Neural progenitor cell (in vitro differentiated cells): Measurements from ENCODE around the gene TLE1. TPM values are rescaled to one million over a fixed set of nuclear protein-coding genes. Genes with fewer than 3 reads are reported as not detected.

Experiments used
- DNase-seq: peaks from one replicate; pipeline ENCODE4 v3.0.0-alpha.2; 2016; ENCODE audit warnings: low spot score
- H2AFZ ChIP-seq: fragments of 200-600 bp; sonication (generic); replicated peaks from 2 replicates; pipeline ENCODE4 v1.6.1; 2016; ENCODE audit warnings: antibody characterized with exemption
- H3F3A ChIP-seq: fragments of 200-600 bp; sonication (generic); 2 replicates; pipeline ENCODE4 v1.6.1; 2016; ENCODE audit warnings: antibody characterized with exemption, low read depth
- H3K27ac ChIP-seq: fragments of 200-600 bp; sonication (generic); 2 replicates; pipeline ENCODE4 v1.5.1; 2016; ENCODE audit warnings: mild to moderate bottlenecking
- H3K27me3 ChIP-seq: fragments of 200-600 bp; sonication (generic); 2 replicates; pipeline ENCODE4 v1.6.1; 2016; ENCODE audit warnings: mild to moderate bottlenecking, moderate library complexity
- H3K36me3 ChIP-seq: fragments of 200-600 bp; sonication (generic); 2 replicates; pipeline ENCODE4 v1.5.1; 2016
- H3K4me1 ChIP-seq: fragments of 200-600 bp; sonication (generic); 2 replicates; pipeline ENCODE4 v1.6.1; 2016; ENCODE audit warnings: mixed run types
- H3K4me2 ChIP-seq: fragments of 200-600 bp; sonication (generic); 2 replicates; pipeline ENCODE4 v1.6.1; 2016
- H3K4me3 ChIP-seq: fragments of 200-600 bp; sonication (generic); 2 replicates; pipeline ENCODE4 v1.5.1; 2016
- H3K79me2 ChIP-seq: fragments of 200-600 bp; sonication (generic); 2 replicates; pipeline ENCODE4 v1.6.1; 2016; ENCODE audit warnings: low read depth
- H3K9ac ChIP-seq: fragments of 200-600 bp; sonication (generic); 2 replicates; pipeline ENCODE4 v1.6.1; 2016
- H3K9me3 ChIP-seq: fragments of 200-600 bp; sonication (generic); 2 replicates; pipeline ENCODE4 v1.5.1; 2016; ENCODE audit warnings: low read depth
- H4K20me1 ChIP-seq: fragments of 200-600 bp; sonication (generic); 2 replicates; pipeline ENCODE4 v1.6.1; 2016; ENCODE audit warnings: low read depth
- H3K27ac Mint-ChIP-seq: 3 replicates; pipeline ENCODE4 v1.8.0; 2021; ENCODE audit warnings: mixed read lengths
- H3K27me3 Mint-ChIP-seq: 2 replicates; pipeline ENCODE4 v1.8.0; 2022; ENCODE audit warnings: low read depth, mild to moderate bottlenecking, inconsistent platforms, moderate library complexity, mixed read lengths; ENCODE audit not compliant: insufficient read depth
- H3K36me3 Mint-ChIP-seq: 3 replicates; pipeline ENCODE4 v1.8.0; 2021; ENCODE audit warnings: mixed read lengths
- H3K4me1 Mint-ChIP-seq: 3 replicates; pipeline ENCODE4 v1.8.0; 2021; ENCODE audit warnings: mixed read lengths
- H3K4me3 Mint-ChIP-seq: 3 replicates; pipeline ENCODE4 v1.8.0; 2021; ENCODE audit warnings: mild to moderate bottlenecking, moderate library complexity, mixed read lengths
- H3K9me3 Mint-ChIP-seq: 3 replicates; pipeline ENCODE4 v1.8.0; 2020; ENCODE audit warnings: mixed read lengths
- CTCF ChIP-seq: fragments of 200-600 bp; sonication (generic); IDR thresholded peaks from 2 replicates; pipeline ENCODE4 v1.5.1; 2017; ENCODE audit warnings: antibody characterized with exemption, mild to moderate bottlenecking
- EZH2 ChIP-seq: fragments of 200-600 bp; sonication (generic); IDR thresholded peaks from 2 replicates; pipeline ENCODE4 v1.6.1; 2017; ENCODE audit warnings: antibody characterized with exemption, mild to moderate bottlenecking, moderate library complexity
- EZH2phosphoT487 ChIP-seq: fragments of 200-600 bp; sonication (generic); IDR thresholded peaks from 2 replicates; pipeline ENCODE4 v1.6.1; 2017; ENCODE audit warnings: antibody characterized with exemption
- total RNA-seq: library from RNA; depleted of rRNA; stranded (reverse); fragments of >200 nt; gene quantifications from 2 replicates; pipeline ENCODE4 v1.2.3, GENCODE V29; 2015; ENCODE audit warnings: low replicate concordance

TLE1 gene
- total RNA-seq, 1 donor from 2014 or later: 54.7 TPM

- Mint-ChIP-seq H3K36me3 (peaks cover 26% of the 10 kb centered on the region), H3K4me1 (peaks cover 68% of the 10 kb centered on the region), H3K4me3 (peak overlapping the region; percentile 0), H3K9me3 (no peaks in the 10 kb centered on the region), H3K27me3 (peaks cover 10% of the 10 kb centered on the region), H3K27ac (peak overlapping the region; percentile 0)
- peaks cover 60% of the 10 kb centered on the region for H3K4me1 ChIP-seq
- no peak overlapping the region for H2AFZ ChIP-seq
- no peak for TF ChIP-seq CTCF
- TF ChIP-seq EZH2: no peak
- TF ChIP-seq EZH2phosphoT487: no peak
- H3K4me2 ChIP-seq: peak overlapping the region; percentile 55
- H3K9me3 ChIP-seq: no peaks in the 10 kb centered on the region
- H3K4me3 ChIP-seq: peak overlapping the region; percentile 20
- H3K36me3 ChIP-seq: no peaks in the 10 kb centered on the region
- peaks cover 45% of the 10 kb centered on the region for H3F3A ChIP-seq
- peak; percentile 61 for DNase-seq
- peaks cover 39% of the 10 kb centered on the region for H3K79me2 ChIP-seq
- H3K9ac ChIP-seq: no peak overlapping the region
- no peaks in the 10 kb centered on the region for H3K27me3 ChIP-seq
- H3K27ac ChIP-seq: peak overlapping the region; percentile 90
- H4K20me1 ChIP-seq: peaks cover 10% of the 10 kb centered on the region
Measured at GRCh38 chr9:81621118-81621517, 68.2 kb downstream of the TLE1 start.

GRCh38 chr9:81620002-81620390 is 69.4 kb downstream of the TLE1 start:
- Mint-ChIP-seq H3K36me3 (peaks cover 31% of the 10 kb centered on the region), H3K27ac (peak overlapping the region; percentile 19), H3K4me3 (no peak overlapping the region), H3K9me3 (no peaks in the 10 kb centered on the region), H3K4me1 (peaks cover 56% of the 10 kb centered on the region), H3K27me3 (peaks cover 9% of the 10 kb centered on the region)
- H3K27ac ChIP-seq: no peak overlapping the region
- DNase-seq: no peak
- H2AFZ ChIP-seq: no peak overlapping the region
- H3K9me3 ChIP-seq: no peaks in the 10 kb centered on the region
- no peak overlapping the region for H3K4me3 ChIP-seq
- peaks cover 45% of the 10 kb centered on the region for H3F3A ChIP-seq
- peaks cover 48% of the 10 kb centered on the region for H3K4me1 ChIP-seq
- no peak overlapping the region for H3K4me2 ChIP-seq
- H3K27me3 ChIP-seq: no peaks in the 10 kb centered on the region
- no peaks in the 10 kb centered on the region for H3K36me3 ChIP-seq
- H3K9ac ChIP-seq: no peak overlapping the region
- peaks cover 10% of the 10 kb centered on the region for H4K20me1 ChIP-seq
- TF ChIP-seq EZH2phosphoT487: no peak
- TF ChIP-seq EZH2: no peak
- TF ChIP-seq CTCF: no peak
- H3K79me2 ChIP-seq: peaks cover 31% of the 10 kb centered on the region

- Histone ChIP-seq H3K79me2 (peaks cover 27% of the 10 kb centered on the region), H3K27ac (no peak overlapping the region), H3F3A (peaks cover 41% of the 10 kb centered on the region), H3K9me3 (no peaks in the 10 kb centered on the region), H3K4me3 (no peak overlapping the region), H3K4me2 (no peak overlapping the region), H3K27me3 (no peaks in the 10 kb centered on the region), H2AFZ (no peak overlapping the region), H4K20me1 (peaks cover 10% of the 10 kb centered on the region), H3K36me3 (no peaks in the 10 kb centered on the region), H3K4me1 (peaks cover 43% of the 10 kb centered on the region), H3K9ac (no peak overlapping the region)
- Mint-ChIP-seq H3K9me3 (no peaks in the 10 kb centered on the region), H3K36me3 (peaks cover 34% of the 10 kb centered on the region), H3K4me1 (peaks cover 53% of the 10 kb centered on the region), H3K27ac (no peak overlapping the region), H3K4me3 (no peak overlapping the region), H3K27me3 (peaks cover 9% of the 10 kb centered on the region)
- no peak for DNase-seq
- no peak for TF ChIP-seq EZH2
- TF ChIP-seq CTCF: no peak
- no peak for TF ChIP-seq EZH2phosphoT487
Measured at GRCh38 chr9:81619353-81620001, 69.9 kb downstream of the TLE1 start.
